KG1 (cell line): ENCODE data around the gene ATG5.
"Not testable (repeated sequence)": the region's sequence is repeated elsewhere in the genome, so short reads cannot be mapped to it uniquely, and the experiment has no call there.

Experiments used
- DNase-seq: peaks from one replicate; lab custom pipeline; 2025; lab: John Stamatoyannopoulos, UW

ATG5 gene

DNA sequence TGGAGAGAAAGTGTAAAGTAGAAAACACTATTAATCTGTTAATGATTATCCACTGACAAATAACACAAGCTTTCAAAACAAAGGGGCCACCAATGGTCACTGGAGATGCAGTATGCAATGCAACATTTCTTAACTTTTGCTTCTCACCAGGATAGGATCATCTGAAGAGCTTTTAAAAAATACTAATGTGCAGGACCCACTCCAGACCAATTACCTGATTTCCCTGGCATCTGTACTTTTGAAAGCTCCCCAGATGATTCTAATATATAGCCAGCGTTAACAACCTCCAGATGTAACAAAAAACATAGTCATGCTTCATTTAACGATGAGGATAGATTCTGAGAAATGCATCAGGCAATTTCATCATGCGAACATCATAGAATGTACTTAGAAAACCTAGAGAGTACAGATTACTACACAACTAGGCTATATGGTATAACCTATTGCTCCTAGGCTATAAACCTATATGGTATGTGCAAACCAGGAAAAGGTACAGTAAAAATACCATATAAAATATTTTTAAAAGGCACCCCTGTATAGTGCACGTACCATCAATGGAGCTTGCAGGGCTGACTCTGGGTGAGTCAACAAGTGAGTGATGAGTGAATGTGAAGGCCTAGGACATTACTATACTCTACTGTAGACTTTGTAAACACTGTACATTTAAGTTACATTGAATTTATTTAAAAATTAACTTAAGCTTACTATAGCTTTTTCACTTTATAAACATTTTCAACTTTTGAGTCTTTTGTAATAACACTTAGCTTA, 69.2 kb downstream of the ATG5 start:
- DNase-seq = no peak

- DNase-seq = no peak
Observed at GRCh38 chr6:106255306-106255705, 70.3 kb downstream of the ATG5 start.

DNA sequence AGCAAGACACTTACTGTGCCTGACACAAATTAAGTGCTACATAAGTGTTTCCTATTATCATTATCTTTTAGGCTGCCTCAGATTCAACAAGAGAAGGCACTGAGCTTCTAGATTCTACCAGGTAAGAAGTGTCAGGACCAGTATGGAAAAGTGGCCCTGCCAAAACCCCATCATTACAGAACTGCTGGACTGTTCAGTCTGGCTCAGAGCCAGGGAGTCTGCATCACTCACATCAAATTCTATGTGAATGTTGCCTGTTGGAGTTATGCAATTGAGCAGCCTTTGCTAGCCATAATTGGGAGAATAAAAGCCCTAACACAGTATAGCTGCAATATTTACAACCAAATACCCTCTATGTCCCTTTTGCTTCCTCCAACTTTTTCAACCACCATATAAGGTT, 70.9 kb downstream of the ATG5 start:
- DNase-seq = no peak

GRCh38 chr6:106253731-106254130, 71.8 kb downstream of the ATG5 start:
- no peak for DNase-seq

DNA sequence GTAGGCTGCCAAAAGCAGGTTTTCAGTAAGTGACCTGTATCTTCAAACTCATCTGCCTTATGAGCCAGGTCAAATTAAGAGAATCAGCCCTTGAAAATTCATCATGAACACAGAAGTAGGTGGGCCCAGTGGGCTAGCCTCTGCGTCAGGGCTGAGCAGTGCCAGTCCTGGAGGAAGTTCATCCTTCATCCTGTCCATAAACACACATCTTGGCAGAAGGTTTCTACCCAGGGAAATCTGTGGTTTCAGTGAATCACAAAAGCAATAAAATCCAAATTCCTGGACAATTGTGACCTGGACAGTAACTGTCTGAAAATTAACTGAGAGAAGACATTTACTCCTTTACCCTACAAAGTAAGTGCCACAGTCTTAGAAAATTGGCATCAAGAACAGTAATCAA, 72.4 kb downstream of the ATG5 start:
- DNase-seq = no peak

GRCh38 chr6:106252687-106253086, 72.9 kb downstream of the ATG5 start:
- DNase-seq = no peak

DNA sequence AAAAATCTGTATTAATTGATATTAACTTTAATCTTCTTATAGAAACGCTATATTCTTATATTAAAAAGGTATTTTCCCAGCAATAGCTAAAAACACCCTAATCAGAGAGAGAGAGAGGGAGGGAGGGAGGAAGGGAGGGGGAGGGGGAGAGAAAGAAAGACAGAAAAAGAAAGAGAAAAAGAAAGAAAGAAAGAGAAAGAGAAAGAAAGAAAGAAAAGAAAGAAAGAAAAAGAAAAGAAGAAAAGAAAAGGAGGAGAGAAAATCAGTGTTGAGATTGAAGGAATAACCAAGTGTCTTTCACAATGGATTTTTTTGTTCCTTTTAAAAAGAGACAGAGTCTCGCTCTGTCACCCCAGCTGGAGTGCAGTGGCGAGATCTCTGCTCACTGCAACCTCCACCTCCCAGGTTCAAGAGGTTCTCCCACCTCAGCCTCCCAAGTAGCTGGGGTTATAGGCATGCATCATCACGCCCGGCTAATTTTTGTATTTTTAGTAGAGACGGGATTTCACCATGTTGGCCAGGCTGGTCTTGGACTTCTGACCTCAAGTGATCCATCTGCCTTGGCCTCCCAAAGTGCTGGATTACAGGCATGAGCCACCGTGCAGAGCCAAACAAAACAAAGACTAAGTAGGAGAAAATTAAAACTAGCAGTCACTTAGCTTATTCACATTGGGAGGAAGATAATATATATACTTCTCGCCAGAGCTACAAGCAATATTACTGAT, 73.9 kb downstream of the ATG5 start:
- not testable (repeated sequence) for DNase-seq

DNA sequence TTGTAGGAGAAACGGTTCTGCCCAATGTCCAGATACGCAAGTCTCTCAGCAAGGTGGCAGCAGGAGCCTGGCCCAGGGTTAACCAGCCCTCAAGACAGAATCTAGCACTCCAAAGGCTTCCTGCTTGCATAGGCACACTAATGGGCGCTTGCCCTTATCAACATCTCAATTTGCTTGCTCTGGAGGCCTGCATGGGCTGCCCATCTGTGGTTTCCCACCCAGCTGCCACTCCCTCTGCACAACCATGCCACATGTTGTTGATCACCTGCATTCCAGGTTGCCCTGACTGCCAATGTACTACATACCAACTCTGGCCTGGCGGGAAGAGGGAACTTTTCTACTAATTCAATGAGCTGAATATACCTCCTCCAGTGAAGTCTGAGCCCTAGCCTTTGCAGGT, 74.6 kb downstream of the ATG5 start:
- no peak for DNase-seq

- DNase-seq = no peak
Observed at GRCh38 chr6:106249658-106250057, 75.9 kb downstream of the ATG5 start.

DNA sequence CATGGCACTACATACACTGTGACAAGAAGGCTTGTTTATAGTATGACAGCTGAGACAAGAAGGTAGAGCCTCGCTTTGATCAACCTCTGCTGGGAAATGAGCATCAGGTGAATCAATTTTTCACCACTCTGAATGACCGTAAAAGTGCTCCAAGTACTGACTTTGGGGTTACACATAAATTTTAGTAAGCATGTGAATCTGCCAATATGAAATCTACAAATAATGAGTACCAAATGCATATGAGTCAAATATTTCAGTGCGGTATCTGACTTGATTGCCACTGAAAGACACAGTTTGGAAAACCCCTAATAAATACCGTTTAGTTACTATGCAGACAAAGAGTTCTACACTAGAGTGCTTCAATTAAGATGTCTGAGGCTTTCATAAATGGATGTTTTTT, 77.8 kb downstream of the ATG5 start:
- no peak for DNase-seq

DNA sequence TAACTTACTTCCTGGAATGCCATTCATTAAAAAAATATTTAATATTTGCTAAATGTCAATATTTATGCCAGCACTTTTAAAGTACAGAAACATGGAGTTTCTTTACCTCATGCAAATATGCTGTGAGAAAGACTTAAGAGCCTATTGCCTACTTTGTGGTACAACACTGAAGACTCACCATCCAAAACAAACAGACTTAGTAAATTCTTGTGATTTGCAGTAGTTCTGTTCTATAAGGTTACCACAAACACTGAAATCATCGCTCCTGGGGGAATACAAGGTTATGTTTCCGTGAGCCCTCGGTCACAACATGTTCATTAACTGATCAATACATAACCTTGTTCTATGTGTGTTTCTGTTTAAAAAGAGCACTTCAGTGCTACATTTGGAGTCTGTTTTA, 78.3 kb downstream of the ATG5 start:
- DNase-seq = no peak

DNA sequence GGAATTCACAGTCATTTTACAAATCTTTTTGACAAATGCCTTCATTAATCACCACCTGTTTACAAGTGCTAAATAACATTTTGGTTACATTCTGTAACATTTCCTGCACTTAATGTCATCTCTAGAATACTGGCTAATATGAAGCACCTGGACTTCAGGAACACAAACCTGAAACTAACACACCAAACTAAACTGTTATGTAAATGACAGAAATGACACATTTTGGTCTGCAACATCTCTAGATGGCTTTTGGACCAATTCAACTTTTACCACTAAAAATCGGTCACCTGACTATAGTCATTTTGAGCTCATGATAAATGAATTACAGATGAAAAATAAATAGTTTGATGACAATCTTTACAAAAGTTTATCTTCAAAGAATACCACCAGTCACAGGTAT, 80.6 kb downstream of the ATG5 start:
- DNase-seq = no peak

DNA sequence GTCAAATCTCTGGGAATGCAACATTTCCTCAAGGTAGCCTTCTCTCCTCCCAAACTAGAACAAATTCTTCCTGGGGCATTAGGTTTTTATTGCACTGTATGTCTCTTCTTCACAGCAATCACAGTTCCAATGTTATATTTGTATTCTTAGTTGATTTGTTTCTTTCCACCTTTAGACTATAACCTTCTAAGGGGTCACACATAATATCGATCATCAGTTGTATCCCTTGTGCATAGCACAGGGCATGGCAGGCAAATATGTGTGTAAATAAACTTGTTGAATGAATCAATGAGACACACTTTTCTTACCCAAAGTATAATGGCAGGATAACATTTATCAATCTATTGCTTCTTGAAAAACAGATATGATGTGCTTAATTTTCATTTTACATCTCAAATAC, 81.0 kb downstream of the ATG5 start:
- no peak for DNase-seq

GRCh38 chr6:106243261-106243660, 82.3 kb downstream of the ATG5 start:
- DNase-seq = no peak

GRCh38 chr6:106241498-106241897, 84.1 kb downstream of the ATG5 start:
- DNase-seq = no peak

DNA sequence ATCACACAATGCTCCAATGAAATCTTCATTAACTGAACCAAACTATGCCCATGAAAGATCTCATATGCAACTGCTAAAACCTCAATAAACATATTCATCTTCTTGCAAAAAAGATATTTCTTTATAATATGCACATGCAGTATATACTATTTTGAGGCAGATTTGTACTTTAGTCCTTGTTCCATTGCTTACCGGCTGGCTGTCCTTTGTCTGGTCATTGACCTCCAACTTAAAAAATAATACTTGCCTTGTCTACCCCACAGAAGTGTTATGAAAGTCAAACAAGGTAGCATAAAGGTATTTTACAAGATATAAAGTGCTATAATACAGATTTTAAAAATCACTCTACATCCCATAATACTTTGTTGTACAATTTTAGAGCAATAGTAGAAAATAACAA, 88.3 kb downstream of the ATG5 start:
- DNase-seq = no peak

GRCh38 chr6:106229876-106230445, 95.6 kb downstream of the ATG5 start:
- DNase-seq = not testable (repeated sequence)

DNA sequence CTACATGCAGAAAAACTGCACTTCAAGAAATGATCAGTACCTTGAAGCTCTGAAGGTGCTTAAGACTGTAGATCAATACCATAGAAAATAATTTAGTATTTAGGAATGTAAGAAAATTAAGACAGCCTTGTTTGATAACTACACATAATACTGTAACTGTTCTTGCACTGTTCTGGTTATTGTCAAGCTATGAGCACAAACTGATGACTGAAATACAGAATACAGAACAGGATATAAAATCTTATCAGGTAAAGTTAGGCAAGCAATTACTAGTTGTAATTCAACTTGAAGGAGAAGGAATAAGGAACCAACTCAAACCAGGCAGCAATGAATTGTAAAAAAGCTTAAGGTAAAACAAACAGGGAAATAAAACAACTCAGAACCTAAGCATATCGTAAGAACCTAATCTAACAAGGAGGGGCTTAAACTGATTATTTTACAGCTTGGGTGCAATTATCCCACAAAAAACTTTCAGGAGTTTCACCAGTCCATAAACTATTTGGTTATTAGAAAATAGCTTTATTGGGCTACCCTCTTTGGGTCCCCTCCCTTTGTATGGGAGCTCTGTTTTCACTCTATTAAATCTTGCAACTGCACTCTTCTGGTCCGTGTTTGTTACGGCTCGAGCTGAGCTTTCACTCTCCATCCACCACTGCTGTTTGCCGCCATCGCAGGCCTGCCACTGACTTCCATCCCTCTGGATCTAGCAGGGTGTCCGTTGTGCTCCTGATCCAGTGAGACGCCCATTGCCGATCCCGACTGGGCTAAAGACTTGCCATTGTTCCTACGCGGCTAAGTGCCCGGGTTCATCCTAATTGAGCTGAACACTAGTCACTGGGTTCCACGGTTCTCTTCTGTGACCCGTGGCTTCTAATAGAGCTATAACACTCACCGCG, 97.7 kb downstream of the ATG5 start:
- DNase-seq = no peak

DNA sequence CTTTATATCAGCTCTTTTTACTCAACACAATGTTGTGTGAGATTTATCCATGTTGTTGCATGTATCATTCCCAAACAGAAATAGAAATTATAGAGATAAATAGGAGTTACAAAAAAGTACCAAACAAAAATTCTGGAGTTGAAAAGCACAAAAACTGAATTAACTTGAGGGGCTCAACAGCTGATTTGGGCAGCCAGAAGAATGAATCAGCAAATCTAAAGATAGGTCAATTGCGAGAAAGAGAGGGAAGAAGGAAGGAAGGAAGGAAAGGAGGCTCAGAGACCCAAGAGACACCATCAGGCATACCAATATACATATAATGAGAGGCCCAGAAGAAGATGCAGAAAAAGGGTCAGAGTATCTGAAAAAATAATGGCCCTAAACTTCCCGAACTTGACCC, 98.9 kb downstream of the ATG5 start:
- DNase-seq = no peak

DNA sequence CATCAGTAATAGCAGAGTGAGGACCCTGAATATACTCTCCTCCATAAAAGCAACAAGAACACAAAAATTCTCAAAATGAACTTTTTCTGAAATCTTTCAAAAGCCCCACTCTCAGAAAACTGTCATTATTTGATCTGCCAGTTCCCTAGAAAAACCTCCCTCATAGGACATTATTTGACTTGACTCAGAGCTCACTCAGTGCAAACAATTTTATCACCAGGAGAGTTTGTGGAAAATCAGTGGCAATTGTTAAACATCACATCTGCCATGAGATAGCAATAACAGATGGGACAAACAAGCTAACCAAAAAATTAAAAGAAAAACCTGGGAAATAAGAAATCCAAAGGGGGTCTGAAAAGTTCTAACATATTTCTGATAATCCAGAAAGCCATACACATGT, 100.0 kb downstream of the ATG5 start:
- no peak for DNase-seq

DNA sequence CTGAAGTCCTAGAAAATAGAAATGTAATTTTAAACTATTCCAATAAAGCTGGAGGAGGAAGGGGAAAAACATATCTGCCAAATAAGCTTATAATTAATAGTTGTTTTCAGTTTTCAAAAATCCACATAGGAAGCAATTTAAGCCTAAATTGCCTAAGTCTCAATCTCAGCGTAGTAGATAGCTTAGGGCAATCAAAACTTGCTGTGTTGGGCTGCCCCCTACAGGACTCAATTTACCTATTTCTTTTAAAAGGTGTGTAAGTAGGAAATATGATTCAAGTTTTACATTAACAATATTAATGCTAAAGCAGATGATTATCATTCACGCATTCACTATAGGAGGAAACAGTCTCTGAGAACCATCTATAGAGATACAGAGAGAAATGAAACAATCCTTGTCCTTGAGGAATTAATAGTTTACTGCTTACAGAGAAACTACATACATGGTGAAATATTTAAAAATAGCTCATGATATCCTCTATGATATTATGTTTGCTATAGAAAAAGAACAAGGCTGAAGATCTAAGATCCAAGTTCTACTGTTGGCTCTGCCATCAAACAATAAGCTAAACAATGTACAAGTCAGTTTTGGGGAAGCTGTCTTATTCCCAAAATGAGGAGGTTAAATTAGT, 102.1 kb downstream of the ATG5 start:
- DNase-seq = peak; percentile 35

- DNase-seq = no peak
Observed at GRCh38 chr6:106220485-106220884, 105.1 kb downstream of the ATG5 start.
